Activated CD4-positive, alpha-beta T cell treated with anti-CD3 and anti-CD28 coated beads, Interleukin-2, amount 50 U/mL, for 48 hours (primary cell): Measurements from ENCODE around the gene EGR4.

Source experiments
- DNase-seq, 2 experiments: peaks; one replicate each; pipeline ENCODE4 v3.0.0-alpha.2; 2020

Gene EGR4

GRCh38 chr2:73244580-73244979, 48.8 kb downstream of the EGR4 start:
- no peak for DNase-seq

- no peak for DNase-seq
Measured at GRCh38 chr2:73243884-73244570, 49.3 kb downstream of the EGR4 start.
